ENCODE data around the gene CDS1. TPM values are rescaled to one million over a fixed set of nuclear protein-coding genes. Genes with fewer than 3 reads are reported as not detected.

CDS1 gene
- total RNA-seq, 1 donor from 2014 or later, result 0.16 TPM

DNA sequence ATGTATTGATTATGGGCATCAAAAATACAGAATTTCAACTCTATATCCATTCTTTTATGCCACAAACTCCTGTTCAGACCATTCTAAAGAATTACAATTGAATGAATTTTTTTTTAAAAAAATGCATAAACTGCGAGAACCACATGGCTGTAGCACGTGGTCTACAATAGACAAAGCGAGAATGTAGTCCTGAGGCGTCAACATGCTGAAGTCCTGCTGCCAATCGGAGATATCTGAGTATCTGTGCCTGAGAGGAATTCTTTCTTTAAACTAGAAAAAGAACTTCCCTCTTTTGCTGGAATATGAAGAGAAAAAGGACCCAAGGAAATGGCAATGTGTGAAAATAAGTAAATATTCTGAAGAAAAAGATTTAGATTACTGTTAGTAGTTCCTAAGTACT lies 105.7 kb downstream of the CDS1 start:
- DNase-seq, result no peak
- no peaks in the 10 kb centered on the region for H3K9me3 Mint-ChIP-seq
- H3K4me1 Mint-ChIP-seq, result no peaks in the 10 kb centered on the region
- H3K27ac Mint-ChIP-seq, result no peak overlapping the region
- no peak overlapping the region for H3K4me3 Mint-ChIP-seq
- intact Hi-C loops (cut with micrococcal nuclease), result no loop called here
- TF ChIP-seq, protein P1, sequence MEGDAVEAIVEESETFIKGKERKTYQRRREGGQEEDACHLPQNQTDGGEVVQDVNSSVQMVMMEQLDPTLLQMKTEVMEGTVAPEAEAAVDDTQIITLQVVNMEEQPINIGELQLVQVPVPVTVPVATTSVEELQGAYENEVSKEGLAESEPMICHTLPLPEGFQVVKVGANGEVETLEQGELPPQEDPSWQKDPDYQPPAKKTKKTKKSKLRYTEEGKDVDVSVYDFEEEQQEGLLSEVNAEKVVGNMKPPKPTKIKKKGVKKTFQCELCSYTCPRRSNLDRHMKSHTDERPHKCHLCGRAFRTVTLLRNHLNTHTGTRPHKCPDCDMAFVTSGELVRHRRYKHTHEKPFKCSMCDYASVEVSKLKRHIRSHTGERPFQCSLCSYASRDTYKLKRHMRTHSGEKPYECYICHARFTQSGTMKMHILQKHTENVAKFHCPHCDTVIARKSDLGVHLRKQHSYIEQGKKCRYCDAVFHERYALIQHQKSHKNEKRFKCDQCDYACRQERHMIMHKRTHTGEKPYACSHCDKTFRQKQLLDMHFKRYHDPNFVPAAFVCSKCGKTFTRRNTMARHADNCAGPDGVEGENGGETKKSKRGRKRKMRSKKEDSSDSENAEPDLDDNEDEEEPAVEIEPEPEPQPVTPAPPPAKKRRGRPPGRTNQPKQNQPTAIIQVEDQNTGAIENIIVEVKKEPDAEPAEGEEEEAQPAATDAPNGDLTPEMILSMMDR (IDR thresholded peaks at IDR 0.05), result no peak
- H3K27me3 Mint-ChIP-seq, result peaks cover 3% of the 10 kb centered on the region
- no peak for ATAC-seq (ENCODE audit: low read depth)
- ChIA-PET CTCF (no interaction called here), POLR2A (no interaction called here)
- H3K36me3 Mint-ChIP-seq (ENCODE audit: low read depth), result no peaks in the 10 kb centered on the region

DNA sequence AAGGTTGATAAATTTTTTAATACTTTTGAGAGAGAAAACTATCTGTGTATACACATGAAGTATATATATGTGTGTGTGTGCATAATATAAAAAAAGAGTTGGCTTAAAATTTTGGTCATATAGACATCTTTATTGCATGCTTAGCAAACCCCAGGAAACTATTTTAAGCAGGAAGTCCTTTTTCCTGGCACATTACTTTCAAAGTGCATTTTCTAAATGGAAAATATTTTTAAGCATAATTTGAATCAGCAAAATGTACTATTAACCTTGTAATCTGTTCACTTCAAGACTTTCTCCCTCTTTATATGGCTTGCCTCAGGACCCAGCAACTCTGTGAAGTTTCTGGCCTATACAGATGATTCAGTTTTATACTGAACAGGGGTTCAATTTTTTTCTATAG lies 106.3 kb downstream of the CDS1 start:
- ATAC-seq (ENCODE audit: low read depth) (no peak), DNase-seq (no peak)
- no peak overlapping the region for H3K4me3 Mint-ChIP-seq
- H3K4me1 Mint-ChIP-seq, result no peaks in the 10 kb centered on the region
- no peaks in the 10 kb centered on the region for H3K36me3 Mint-ChIP-seq (ENCODE audit: low read depth)
- POLR2A ChIA-PET, result no interaction called here
- peaks cover 3% of the 10 kb centered on the region for H3K27me3 Mint-ChIP-seq
- intact Hi-C loops (cut with micrococcal nuclease), result no loop called here
- CTCF ChIA-PET, result no interaction called here
- H3K27ac Mint-ChIP-seq, result no peak overlapping the region
- H3K9me3 Mint-ChIP-seq, result no peaks in the 10 kb centered on the region
- TF ChIP-seq, protein P1 (IDR thresholded peaks at IDR 0.05), result no peak

DNA sequence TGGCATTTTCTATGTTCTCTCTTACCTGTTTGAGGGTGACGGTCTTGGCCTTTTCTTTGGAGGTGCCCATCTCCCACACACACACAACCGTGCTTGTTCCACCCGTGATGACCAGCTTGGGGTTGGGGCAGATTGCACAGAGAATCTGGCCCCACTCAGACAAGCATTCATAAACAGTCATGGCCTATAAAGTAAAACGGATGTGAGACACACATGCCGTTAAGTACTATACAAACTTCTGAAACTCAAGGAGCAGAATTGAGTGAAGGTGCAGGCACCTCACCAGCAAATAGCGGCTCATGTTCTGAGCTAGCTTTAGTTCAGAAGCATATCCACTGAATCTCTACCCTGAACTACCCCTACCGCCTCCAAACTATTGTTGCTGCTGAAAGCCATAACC lies 107.6 kb downstream of the CDS1 start:
- intact Hi-C loops (cut with micrococcal nuclease), result no loop called here
- no peak overlapping the region for H3K4me3 Mint-ChIP-seq
- H3K9me3 Mint-ChIP-seq, result no peaks in the 10 kb centered on the region

DNA sequence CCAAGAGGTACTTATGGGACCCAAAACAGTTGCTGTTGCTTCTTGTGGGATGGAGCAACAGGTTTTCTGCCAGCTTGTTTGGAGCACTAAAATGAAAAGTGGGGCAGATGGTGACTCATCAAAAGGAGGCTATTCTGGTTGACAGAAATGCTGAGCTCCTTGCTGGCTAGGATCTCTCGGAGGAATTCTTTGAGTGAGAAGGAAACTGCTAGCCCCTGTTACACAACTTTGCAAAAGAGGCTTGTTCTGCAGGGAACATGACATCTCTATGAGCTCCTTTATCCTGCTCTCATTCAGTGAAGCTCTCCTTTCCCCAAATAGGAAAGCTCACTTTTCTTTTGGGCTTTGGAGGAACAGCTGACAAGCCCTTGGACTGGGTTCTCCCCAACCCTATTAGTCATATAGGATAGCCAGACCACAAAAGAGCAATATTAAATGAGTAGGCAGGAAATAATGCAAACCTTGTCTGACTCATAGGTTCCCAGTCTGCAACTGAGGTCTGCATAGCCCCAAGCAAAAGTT lies 108.3 kb downstream of the CDS1 start:
- ChIA-PET CTCF (no interaction called here), POLR2A (no interaction called here)
- ATAC-seq (ENCODE audit: low read depth) (no peak), DNase-seq (no peak)
- Mint-ChIP-seq H3K36me3 (ENCODE audit: low read depth) (no peaks in the 10 kb centered on the region), H3K4me3 (no peak overlapping the region), H3K4me1 (no peaks in the 10 kb centered on the region), H3K9me3 (no peaks in the 10 kb centered on the region), H3K27me3 (peaks cover 3% of the 10 kb centered on the region), H3K27ac (no peak overlapping the region)
- TF ChIP-seq, protein P1 (IDR thresholded peaks at IDR 0.05), result no peak
- intact Hi-C loops (cut with micrococcal nuclease), result no loop called here

More for the DNA sequence above, 107.6 kb downstream of the CDS1 start:
- H3K27me3 Mint-ChIP-seq, result peaks cover 3% of the 10 kb centered on the region
- ChIA-PET CTCF (no interaction called here), POLR2A (no interaction called here)
- DNase-seq (no peak), ATAC-seq (ENCODE audit: low read depth) (no peak)
- TF ChIP-seq, protein P1 (IDR thresholded peaks at IDR 0.05), result no peak
- no peak overlapping the region for H3K27ac Mint-ChIP-seq
- no peaks in the 10 kb centered on the region for H3K36me3 Mint-ChIP-seq (ENCODE audit: low read depth)
- no peaks in the 10 kb centered on the region for H3K4me1 Mint-ChIP-seq

DNA sequence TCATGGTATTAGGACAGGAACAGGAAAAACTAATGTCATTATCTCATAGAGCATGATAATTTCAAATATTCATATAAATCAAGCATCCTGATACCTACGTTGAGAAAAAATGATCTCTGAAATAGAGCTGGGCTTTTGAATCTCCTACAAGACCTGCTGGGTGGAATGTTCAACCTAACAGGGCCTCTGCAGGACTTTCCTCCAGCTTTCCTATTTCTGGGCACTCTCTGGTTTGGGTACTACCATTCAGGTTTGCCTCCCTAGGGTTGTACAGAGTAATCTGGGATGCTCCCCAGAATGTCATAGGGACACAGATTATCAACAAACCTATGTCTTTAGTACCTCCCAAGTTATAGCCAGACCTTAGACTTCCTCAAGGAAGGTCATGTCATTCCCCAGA lies 108.9 kb downstream of the CDS1 start:
- ATAC-seq (ENCODE audit: low read depth), result no peak
- Mint-ChIP-seq H3K9me3 (no peaks in the 10 kb centered on the region), H3K27me3 (peaks cover 3% of the 10 kb centered on the region), H3K4me3 (no peak overlapping the region), H3K4me1 (no peaks in the 10 kb centered on the region), H3K27ac (no peak overlapping the region), H3K36me3 (ENCODE audit: low read depth) (no peaks in the 10 kb centered on the region)
- intact Hi-C loops (cut with micrococcal nuclease), result no loop called here
- ChIA-PET POLR2A (no interaction called here), CTCF (no interaction called here)
- TF ChIP-seq, protein P1 (IDR thresholded peaks at IDR 0.05), result no peak
- DNase-seq, result no peak

All from activated B cell treated with CpG ODN at 0.5 μM for 24 hours (primary cell).